Fibroblast of lung (primary cell): ENCODE results near the gene LBHD1.

ENCODE experiments used
- CTCF ChIP-seq, 2 donors: IDR thresholded peaks in 1 of 2; conservative IDR thresholded peaks in 1 of 2; 1 replicate in 1 of 2; 2 replicates in 1 of 2; pipeline ENCODE4 v1.5.1; 2011 to 2012; ENCODE audit warnings: low read length in 2 of 2, control low read depth in 1 of 2, inconsistent platforms in 1 of 2, low read depth in 1 of 2, mild to moderate bottlenecking in 1 of 2
- EZH2 ChIP-seq: IDR thresholded peaks from 2 replicates; pipeline ENCODE4 v1.5.1; 2012; ENCODE audit warnings: low read length, control low read depth, mild to moderate bottlenecking; ENCODE audit errors: missing control alignments

GRCh38 chr11:62673196-62673525 lies 1.1 kb upstream of the LBHD1 start:
- TF ChIP-seq CTCF (conservative IDR thresholded peaks at IDR 0.05 in 1 of 2, IDR thresholded peaks at IDR 0.05 in 1 of 2; ENCODE audit: low read depth in 1 of 2, low read length in 2 of 2) (no peak), EZH2 (no peak)
